ENCODE data around the gene MID1IP1.

Gene MID1IP1

GRCh38 chrX:38848671-38849455, 47.6 kb downstream of the MID1IP1 start:
- no peak for DNase-seq (ENCODE audit: low read depth)
- no peak for TF ChIP-seq CTCF (IDR thresholded peaks at IDR 0.05; ENCODE audit: low read length, missing control alignments)
- H3K4me3 ChIP-seq (replicated peaks; ENCODE audit: low read depth, low read length) = no peak overlapping the region

- TF ChIP-seq CTCF (IDR thresholded peaks at IDR 0.05; ENCODE audit: low read length, missing control alignments) = no peak
- no peak overlapping the region for H3K4me3 ChIP-seq (replicated peaks; ENCODE audit: low read depth, low read length)
- DNase-seq (ENCODE audit: low read depth) = no peak
Observed at GRCh38 chrX:38850807-38851544, 49.7 kb downstream of the MID1IP1 start.

- no peak for DNase-seq (ENCODE audit: low read depth)
- H3K4me3 ChIP-seq (replicated peaks; ENCODE audit: low read depth, low read length) = no peak overlapping the region
- TF ChIP-seq CTCF (IDR thresholded peaks at IDR 0.05; ENCODE audit: low read length, missing control alignments) = no peak
Observed at GRCh38 chrX:38854305-38854704, 53.0 kb downstream of the MID1IP1 start.

Data from fibroblast of pulmonary artery (primary cell).